HCT116 (cell line): ENCODE measurements around the gene MYDGF.

Experiments
- EZH2 ChIP-seq: fragments of 200-600 bp; sonication (generic); IDR thresholded peaks from 2 replicates; pipeline ENCODE4 v1.6.1; 2017; ENCODE audit warnings: antibody characterized with exemption, mixed run types
- EZH2phosphoT487 ChIP-seq: fragments of 200-600 bp; IDR thresholded peaks from 2 replicates; pipeline ENCODE4 v1.6.1; 2018; ENCODE audit warnings: antibody characterized with exemption, borderline replicate concordance
- FOSL1 ChIP-seq: IDR thresholded peaks from 2 replicates; pipeline ENCODE4 v1.6.1; 2012; ENCODE audit warnings: low read depth
- POLR2A ChIP-seq: IDR thresholded peaks from 2 replicates; pipeline ENCODE4 v1.7.0; 2011; ENCODE audit warnings: borderline replicate concordance; ENCODE audit not compliant: insufficient read depth, insufficient read length; ENCODE audit errors: extremely low read depth
- POLR2AphosphoS5 ChIP-seq: IDR thresholded peaks from 2 replicates; pipeline ENCODE4 v1.6.1; 2011; ENCODE audit warnings: mild to moderate bottlenecking, low read depth, low read length, moderate library complexity
- RAD21 ChIP-seq: IDR thresholded peaks from 2 replicates; pipeline ENCODE4 v1.6.1; 2012; ENCODE audit warnings: low read depth, mild to moderate bottlenecking
- SIN3A ChIP-seq: IDR thresholded peaks from 2 replicates; pipeline ENCODE4 v1.6.1; 2012; ENCODE audit warnings: low read depth
- ZNF274 ChIP-seq: fragments of 200-500 bp; sonication (Bioruptor generic); IDR thresholded peaks from 2 replicates; pipeline ENCODE4 v1.6.1; 2014; ENCODE audit warnings: mild to moderate bottlenecking, low read depth, low read length, inconsistent platforms
- TF ChIP-seq, protein P1 (sequence below): IDR thresholded peaks from 2 replicates; pipeline ENCODE4 v1.6.1; 2012
- TF ChIP-seq, protein P2 (sequence below), 3 experiments: fragments of 200-600 bp in 1 of 3; sonication (generic) in 1 of 3; IDR thresholded peaks in 2 of 3; conservative IDR thresholded peaks in 1 of 3; 2 replicates each; pipeline ENCODE4 v1.5.1; 2012 to 2017; ENCODE audit warnings: low read depth in 2 of 3, low read length in 2 of 3, antibody characterized with exemption in 1 of 3, borderline replicate concordance in 1 of 3, control low read depth in 1 of 3, mild to moderate bottlenecking in 1 of 3, mixed read lengths in 1 of 3, mixed run types in 1 of 3, moderate library complexity in 1 of 3; ENCODE audit not compliant: insufficient read depth in 1 of 3
- TF ChIP-seq, protein P3 (sequence below): IDR thresholded peaks from 2 replicates; pipeline ENCODE4 v1.6.1; 2012; ENCODE audit warnings: low read depth

DNA sequence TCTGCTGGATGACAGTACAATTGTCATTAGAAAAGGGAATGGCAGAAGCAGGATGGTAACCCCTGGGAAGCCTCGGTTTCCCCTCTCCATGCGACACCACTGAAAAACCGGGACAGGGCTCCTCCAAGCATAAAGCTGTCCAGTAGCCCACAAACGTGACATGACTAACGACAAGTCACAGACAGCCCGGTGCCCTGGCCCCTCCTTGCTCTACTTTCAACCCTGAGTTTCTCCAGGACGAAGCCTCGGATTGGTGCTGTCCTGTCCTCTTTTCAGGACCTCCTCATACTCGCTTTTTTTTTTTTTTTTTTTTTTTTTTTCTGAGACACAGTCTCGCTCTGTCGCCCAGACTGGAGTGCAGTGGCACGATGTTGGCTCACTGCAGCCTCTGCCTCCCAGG, 37.2 kb upstream of the MYDGF start:
- TF ChIP-seq POLR2AphosphoS5: no peak
- TF ChIP-seq, protein P1, sequence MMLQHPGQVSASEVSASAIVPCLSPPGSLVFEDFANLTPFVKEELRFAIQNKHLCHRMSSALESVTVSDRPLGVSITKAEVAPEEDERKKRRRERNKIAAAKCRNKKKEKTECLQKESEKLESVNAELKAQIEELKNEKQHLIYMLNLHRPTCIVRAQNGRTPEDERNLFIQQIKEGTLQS: no peak
- TF ChIP-seq, protein P2, sequence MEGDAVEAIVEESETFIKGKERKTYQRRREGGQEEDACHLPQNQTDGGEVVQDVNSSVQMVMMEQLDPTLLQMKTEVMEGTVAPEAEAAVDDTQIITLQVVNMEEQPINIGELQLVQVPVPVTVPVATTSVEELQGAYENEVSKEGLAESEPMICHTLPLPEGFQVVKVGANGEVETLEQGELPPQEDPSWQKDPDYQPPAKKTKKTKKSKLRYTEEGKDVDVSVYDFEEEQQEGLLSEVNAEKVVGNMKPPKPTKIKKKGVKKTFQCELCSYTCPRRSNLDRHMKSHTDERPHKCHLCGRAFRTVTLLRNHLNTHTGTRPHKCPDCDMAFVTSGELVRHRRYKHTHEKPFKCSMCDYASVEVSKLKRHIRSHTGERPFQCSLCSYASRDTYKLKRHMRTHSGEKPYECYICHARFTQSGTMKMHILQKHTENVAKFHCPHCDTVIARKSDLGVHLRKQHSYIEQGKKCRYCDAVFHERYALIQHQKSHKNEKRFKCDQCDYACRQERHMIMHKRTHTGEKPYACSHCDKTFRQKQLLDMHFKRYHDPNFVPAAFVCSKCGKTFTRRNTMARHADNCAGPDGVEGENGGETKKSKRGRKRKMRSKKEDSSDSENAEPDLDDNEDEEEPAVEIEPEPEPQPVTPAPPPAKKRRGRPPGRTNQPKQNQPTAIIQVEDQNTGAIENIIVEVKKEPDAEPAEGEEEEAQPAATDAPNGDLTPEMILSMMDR (IDR thresholded peaks at IDR 0.05 in 2 of 3, conservative IDR thresholded peaks at IDR 0.05 in 1 of 3; ENCODE audit: borderline replicate concordance in 1 of 3, insufficient read depth in 1 of 3, low read depth in 2 of 3, low read length in 2 of 3): no peak
- TF ChIP-seq FOSL1: no peak
- no peak for TF ChIP-seq RAD21
- TF ChIP-seq SIN3A: no peak
- TF ChIP-seq EZH2: no peak
- TF ChIP-seq EZH2phosphoT487: no peak
- TF ChIP-seq, protein P3, sequence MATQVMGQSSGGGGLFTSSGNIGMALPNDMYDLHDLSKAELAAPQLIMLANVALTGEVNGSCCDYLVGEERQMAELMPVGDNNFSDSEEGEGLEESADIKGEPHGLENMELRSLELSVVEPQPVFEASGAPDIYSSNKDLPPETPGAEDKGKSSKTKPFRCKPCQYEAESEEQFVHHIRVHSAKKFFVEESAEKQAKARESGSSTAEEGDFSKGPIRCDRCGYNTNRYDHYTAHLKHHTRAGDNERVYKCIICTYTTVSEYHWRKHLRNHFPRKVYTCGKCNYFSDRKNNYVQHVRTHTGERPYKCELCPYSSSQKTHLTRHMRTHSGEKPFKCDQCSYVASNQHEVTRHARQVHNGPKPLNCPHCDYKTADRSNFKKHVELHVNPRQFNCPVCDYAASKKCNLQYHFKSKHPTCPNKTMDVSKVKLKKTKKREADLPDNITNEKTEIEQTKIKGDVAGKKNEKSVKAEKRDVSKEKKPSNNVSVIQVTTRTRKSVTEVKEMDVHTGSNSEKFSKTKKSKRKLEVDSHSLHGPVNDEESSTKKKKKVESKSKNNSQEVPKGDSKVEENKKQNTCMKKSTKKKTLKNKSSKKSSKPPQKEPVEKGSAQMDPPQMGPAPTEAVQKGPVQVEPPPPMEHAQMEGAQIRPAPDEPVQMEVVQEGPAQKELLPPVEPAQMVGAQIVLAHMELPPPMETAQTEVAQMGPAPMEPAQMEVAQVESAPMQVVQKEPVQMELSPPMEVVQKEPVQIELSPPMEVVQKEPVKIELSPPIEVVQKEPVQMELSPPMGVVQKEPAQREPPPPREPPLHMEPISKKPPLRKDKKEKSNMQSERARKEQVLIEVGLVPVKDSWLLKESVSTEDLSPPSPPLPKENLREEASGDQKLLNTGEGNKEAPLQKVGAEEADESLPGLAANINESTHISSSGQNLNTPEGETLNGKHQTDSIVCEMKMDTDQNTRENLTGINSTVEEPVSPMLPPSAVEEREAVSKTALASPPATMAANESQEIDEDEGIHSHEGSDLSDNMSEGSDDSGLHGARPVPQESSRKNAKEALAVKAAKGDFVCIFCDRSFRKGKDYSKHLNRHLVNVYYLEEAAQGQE: no peak
- TF ChIP-seq POLR2A: no peak
- TF ChIP-seq ZNF274: no peak
